Nephron (organoid): ENCODE measurements around the gene SSX2IP.

ENCODE experiments used
- H3K27ac Mint-ChIP-seq, 3 experiments: 2 replicates each; pipeline ENCODE4 v1.8.0; 2020; ENCODE audit warnings: mixed read lengths in 3 of 3, mild to moderate bottlenecking in 2 of 3, moderate library complexity in 1 of 3
- H3K27me3 Mint-ChIP-seq: 2 replicates; pipeline ENCODE4 v1.8.0; 2021; ENCODE audit warnings: low read depth, mild to moderate bottlenecking, moderate library complexity, mixed read lengths
- H3K36me3 Mint-ChIP-seq: 2 replicates; pipeline ENCODE4 v1.8.0; 2020; ENCODE audit warnings: low read depth, mixed read lengths
- H3K4me1 Mint-ChIP-seq: 2 replicates; pipeline ENCODE4 v1.8.0; 2020; ENCODE audit warnings: mixed read lengths
- H3K4me3 Mint-ChIP-seq, 3 experiments: 2 replicates each; pipeline ENCODE4 v1.8.0; 2020; ENCODE audit warnings: mild to moderate bottlenecking in 3 of 3, mixed read lengths in 3 of 3, moderate library complexity in 2 of 3
- H3K9me3 Mint-ChIP-seq: 2 replicates; pipeline ENCODE4 v1.8.0; 2020; ENCODE audit warnings: mixed read lengths
- TF ChIP-seq, protein P1 (sequence below), 3 experiments: fragments of 200-600 bp; sonication (generic); IDR thresholded peaks; one replicate each; pipeline ENCODE4 v1.5.0; 2021; ENCODE audit warnings: antibody characterized with exemption in 3 of 3; ENCODE audit not compliant: unreplicated experiment in 3 of 3

SSX2IP gene

DNA sequence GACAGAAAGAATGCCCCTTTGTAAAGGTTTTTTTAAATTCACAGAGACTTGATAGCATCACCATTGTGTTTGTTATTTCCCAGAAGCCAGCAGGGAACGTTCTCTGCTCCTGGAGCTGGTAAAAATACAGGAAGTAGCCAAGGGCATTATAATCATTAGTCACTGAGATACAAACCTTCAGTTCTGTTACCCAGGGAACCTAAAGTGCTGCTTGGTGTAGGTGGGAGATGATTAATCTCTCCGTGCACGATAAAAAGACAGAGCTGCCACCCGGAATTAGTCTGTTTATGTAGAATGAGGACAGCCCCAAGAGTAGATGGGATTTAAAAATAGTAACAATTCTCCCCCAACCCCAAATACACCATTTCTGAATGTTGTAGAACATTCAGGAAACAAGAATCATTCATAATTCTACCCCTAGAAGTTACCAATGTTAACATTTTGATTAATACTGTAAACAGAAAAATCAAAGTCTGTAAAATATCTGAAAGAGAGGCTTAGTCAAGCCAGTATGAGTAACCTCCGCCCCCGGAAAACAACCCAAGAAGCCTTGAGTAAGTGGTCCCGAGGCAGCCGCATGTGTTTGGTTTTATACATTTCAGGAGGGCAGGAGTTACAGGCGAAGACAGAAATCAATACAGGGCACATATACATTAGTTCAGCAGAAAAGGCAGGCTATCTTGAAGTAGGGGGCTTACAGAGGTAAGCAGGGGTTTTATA lies 70.7 kb downstream of the SSX2IP start:
- H3K9me3 Mint-ChIP-seq = peaks cover 6% of the 10 kb centered on the region
- TF ChIP-seq, protein P1, sequence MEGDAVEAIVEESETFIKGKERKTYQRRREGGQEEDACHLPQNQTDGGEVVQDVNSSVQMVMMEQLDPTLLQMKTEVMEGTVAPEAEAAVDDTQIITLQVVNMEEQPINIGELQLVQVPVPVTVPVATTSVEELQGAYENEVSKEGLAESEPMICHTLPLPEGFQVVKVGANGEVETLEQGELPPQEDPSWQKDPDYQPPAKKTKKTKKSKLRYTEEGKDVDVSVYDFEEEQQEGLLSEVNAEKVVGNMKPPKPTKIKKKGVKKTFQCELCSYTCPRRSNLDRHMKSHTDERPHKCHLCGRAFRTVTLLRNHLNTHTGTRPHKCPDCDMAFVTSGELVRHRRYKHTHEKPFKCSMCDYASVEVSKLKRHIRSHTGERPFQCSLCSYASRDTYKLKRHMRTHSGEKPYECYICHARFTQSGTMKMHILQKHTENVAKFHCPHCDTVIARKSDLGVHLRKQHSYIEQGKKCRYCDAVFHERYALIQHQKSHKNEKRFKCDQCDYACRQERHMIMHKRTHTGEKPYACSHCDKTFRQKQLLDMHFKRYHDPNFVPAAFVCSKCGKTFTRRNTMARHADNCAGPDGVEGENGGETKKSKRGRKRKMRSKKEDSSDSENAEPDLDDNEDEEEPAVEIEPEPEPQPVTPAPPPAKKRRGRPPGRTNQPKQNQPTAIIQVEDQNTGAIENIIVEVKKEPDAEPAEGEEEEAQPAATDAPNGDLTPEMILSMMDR (IDR thresholded peaks at IDR 0.05; ENCODE audit: unreplicated experiment in 3 of 3) = no peak
- peaks cover 9% of the 10 kb centered on the region for H3K4me1 Mint-ChIP-seq
- H3K4me3 Mint-ChIP-seq = peak overlapping the region; percentile 67 to 81 (median 78)
- peak overlapping the region; percentile 26 to 58 (median 40) for H3K27ac Mint-ChIP-seq
- peaks cover 2% of the 10 kb centered on the region for H3K36me3 Mint-ChIP-seq
- H3K27me3 Mint-ChIP-seq = peaks cover 8% of the 10 kb centered on the region

GRCh38 chr1:84617349-84617748 lies 72.9 kb downstream of the SSX2IP start:
- H3K27ac Mint-ChIP-seq = no peak overlapping the region
- peaks cover 9% of the 10 kb centered on the region for H3K4me1 Mint-ChIP-seq
- TF ChIP-seq, protein P1 (IDR thresholded peaks at IDR 0.05; ENCODE audit: unreplicated experiment in 3 of 3) = no peak
- peaks cover 5% of the 10 kb centered on the region for H3K27me3 Mint-ChIP-seq
- peak overlapping the region in 1 of 3 experiments; percentile 10 for H3K4me3 Mint-ChIP-seq
- H3K9me3 Mint-ChIP-seq = peaks cover 22% of the 10 kb centered on the region
- peaks cover 15% of the 10 kb centered on the region for H3K36me3 Mint-ChIP-seq

- peaks cover 16% of the 10 kb centered on the region for H3K36me3 Mint-ChIP-seq
- peaks cover 9% of the 10 kb centered on the region for H3K4me1 Mint-ChIP-seq
- H3K4me3 Mint-ChIP-seq = no peak overlapping the region
- H3K27ac Mint-ChIP-seq = no peak overlapping the region
- peaks cover 5% of the 10 kb centered on the region for H3K27me3 Mint-ChIP-seq
- H3K9me3 Mint-ChIP-seq = peaks cover 32% of the 10 kb centered on the region
- TF ChIP-seq, protein P1 (IDR thresholded peaks at IDR 0.05; ENCODE audit: unreplicated experiment in 3 of 3) = no peak
These were observed 74.5 kb downstream of the SSX2IP start for GRCh38 chr1:84615790-84616189.

DNA sequence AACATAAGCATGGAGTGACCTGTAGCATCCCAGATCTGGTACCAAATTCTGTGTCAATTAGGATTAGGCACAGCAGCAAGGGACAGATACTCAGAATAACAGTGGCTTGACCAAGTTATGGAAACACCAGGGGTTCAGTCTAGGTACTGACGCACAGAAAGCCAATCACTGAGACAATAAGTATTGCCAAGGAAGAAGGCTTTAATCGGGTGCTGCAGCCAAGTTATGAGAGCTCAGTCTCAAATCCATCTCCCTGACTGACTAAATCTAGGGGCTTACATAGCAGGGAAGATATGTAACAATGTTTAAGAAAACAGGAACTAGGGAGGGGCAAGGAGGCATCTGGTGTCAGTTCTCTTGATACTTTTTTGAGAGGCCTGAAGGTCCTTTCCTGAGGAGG lies 76.4 kb downstream of the SSX2IP start:
- H3K27ac Mint-ChIP-seq = no peak overlapping the region
- peaks cover 34% of the 10 kb centered on the region for H3K9me3 Mint-ChIP-seq
- TF ChIP-seq, protein P1 (IDR thresholded peaks at IDR 0.05; ENCODE audit: unreplicated experiment in 3 of 3) = no peak

DNA sequence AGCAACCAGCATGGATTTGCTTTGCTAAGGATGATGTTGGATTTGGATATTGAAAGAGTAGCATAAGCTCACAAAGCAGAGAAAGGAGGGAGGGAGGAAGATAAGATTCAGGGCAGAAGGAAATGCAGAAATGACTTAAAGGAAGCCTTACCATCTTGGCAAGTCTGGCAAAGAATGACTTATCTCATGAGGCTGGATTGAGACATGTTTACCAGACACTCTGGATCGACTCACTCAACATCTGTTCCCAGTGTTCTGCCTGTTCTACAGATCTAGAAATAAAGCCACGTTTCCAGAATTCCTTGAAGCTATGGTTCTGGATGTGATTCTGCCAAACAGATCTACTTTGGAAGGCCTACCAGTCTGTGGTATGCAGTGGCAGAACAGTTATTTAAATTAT lies 77.2 kb downstream of the SSX2IP start:
- Mint-ChIP-seq H3K27me3 (no peaks in the 10 kb centered on the region), H3K27ac (no peak overlapping the region), H3K4me1 (no peaks in the 10 kb centered on the region), H3K4me3 (no peak overlapping the region), H3K36me3 (peaks cover 16% of the 10 kb centered on the region), H3K9me3 (peaks cover 34% of the 10 kb centered on the region)
- TF ChIP-seq, protein P1 (IDR thresholded peaks at IDR 0.05; ENCODE audit: unreplicated experiment in 3 of 3) = no peak

More for the DNA sequence above, 76.4 kb downstream of the SSX2IP start:
- Mint-ChIP-seq H3K27me3 (no peaks in the 10 kb centered on the region), H3K36me3 (peaks cover 16% of the 10 kb centered on the region), H3K4me1 (no peaks in the 10 kb centered on the region), H3K4me3 (no peak overlapping the region)

DNA sequence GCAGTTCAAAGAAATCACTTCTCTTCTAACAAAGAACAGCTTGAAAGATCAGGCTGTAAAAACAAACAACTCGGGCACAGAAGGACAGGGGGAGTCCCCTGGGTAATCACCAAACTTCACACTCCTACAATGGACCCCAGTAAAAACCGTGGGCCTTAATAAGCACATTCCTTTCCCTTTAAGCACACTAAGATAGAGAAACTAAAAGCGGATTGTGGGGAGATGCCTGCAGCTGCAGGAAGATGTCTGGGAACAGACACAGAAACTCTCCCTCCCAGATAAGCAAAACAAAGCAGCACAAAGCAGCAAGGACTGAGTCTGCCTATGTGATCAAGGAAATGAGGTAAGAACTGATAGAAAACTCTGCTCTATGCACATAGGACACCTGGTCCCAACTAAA lies 78.5 kb downstream of the SSX2IP start:
- Mint-ChIP-seq H3K4me1 (no peaks in the 10 kb centered on the region), H3K27ac (peak overlapping the region in 2 of 3 experiments; percentile 15 to 77), H3K4me3 (no peak overlapping the region), H3K9me3 (peaks cover 34% of the 10 kb centered on the region), H3K36me3 (peaks cover 16% of the 10 kb centered on the region), H3K27me3 (no peaks in the 10 kb centered on the region)
- TF ChIP-seq, protein P1 (IDR thresholded peaks at IDR 0.05; ENCODE audit: unreplicated experiment in 3 of 3) = no peak
